GM10266 (cell line): ENCODE measurements around the gene TGFBR3L.

ENCODE experiments used
- DNase-seq: peaks from one replicate; pipeline ENCODE4 v3.0.0; 2012; ENCODE audit errors: extremely low spot score
- TF ChIP-seq, protein P1 (sequence below): IDR thresholded peaks from 2 replicates; pipeline ENCODE4 v1.5.1; 2012; ENCODE audit warnings: mild to moderate bottlenecking, low read depth; ENCODE audit not compliant: control insufficient read depth, insufficient read depth; ENCODE audit errors: missing control alignments

TGFBR3L gene

GRCh38 chr19:7900931-7901330, 13.7 kb upstream of the TGFBR3L start:
- DNase-seq: no peak
- TF ChIP-seq, protein P1, sequence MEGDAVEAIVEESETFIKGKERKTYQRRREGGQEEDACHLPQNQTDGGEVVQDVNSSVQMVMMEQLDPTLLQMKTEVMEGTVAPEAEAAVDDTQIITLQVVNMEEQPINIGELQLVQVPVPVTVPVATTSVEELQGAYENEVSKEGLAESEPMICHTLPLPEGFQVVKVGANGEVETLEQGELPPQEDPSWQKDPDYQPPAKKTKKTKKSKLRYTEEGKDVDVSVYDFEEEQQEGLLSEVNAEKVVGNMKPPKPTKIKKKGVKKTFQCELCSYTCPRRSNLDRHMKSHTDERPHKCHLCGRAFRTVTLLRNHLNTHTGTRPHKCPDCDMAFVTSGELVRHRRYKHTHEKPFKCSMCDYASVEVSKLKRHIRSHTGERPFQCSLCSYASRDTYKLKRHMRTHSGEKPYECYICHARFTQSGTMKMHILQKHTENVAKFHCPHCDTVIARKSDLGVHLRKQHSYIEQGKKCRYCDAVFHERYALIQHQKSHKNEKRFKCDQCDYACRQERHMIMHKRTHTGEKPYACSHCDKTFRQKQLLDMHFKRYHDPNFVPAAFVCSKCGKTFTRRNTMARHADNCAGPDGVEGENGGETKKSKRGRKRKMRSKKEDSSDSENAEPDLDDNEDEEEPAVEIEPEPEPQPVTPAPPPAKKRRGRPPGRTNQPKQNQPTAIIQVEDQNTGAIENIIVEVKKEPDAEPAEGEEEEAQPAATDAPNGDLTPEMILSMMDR: no peak

GRCh38 chr19:7901337-7901736, 13.3 kb upstream of the TGFBR3L start:
- no peak for DNase-seq
- TF ChIP-seq, protein P1: no peak

- no peak for DNase-seq
- TF ChIP-seq, protein P1: no peak
Measured at GRCh38 chr19:7902796-7903243, 11.8 kb upstream of the TGFBR3L start.

DNA sequence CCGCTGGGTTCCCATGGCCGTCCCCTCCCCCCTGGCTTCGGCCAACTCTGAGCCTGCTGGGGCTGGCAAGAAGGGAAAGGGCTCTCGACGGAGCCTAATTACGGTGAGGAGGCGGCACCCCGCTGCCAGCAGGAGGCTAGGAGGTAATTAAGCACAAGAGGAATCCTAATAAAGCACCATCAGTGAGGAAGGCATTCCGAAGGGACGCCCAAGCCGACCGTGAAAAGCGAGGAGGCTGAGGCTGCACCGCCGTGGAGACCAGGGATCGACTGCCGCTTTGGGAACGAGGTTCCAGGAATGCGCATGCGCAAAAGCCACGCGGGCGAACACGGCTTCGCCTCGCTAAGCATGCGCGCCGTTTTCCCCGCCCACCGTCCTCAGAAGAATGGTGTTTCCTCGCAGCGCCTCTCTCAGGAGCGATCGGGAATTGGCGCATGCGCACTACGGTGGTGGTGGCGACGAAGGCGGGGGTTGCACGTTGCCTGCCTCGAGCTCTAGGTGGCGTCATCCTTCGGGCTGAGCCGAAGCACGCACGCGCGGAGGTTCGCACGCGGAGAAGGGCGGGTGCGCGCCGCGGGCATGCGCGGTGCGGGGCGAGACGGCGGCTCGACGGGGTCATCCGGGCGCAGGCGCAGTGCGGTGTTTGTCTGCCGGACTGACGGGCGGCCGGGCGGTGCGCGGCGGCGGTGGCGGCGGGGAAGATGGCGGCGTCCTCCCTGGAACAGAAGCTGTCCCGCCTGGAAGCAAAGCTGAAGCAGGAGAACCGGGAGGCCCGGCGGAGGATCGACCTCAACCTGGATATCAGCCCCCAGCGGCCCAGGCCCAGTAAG, 11.2 kb upstream of the TGFBR3L start, which contains the start of gene MAP2K7:
Gene MAP2K7, plus strand, starts transcription at position 634 of the 830 bp plus-strand sequence. Its CDS starts 68 bp downstream, at position 702.
- peak; percentile 100 for DNase-seq
- TF ChIP-seq, protein P1: peak; percentile 93

DNA sequence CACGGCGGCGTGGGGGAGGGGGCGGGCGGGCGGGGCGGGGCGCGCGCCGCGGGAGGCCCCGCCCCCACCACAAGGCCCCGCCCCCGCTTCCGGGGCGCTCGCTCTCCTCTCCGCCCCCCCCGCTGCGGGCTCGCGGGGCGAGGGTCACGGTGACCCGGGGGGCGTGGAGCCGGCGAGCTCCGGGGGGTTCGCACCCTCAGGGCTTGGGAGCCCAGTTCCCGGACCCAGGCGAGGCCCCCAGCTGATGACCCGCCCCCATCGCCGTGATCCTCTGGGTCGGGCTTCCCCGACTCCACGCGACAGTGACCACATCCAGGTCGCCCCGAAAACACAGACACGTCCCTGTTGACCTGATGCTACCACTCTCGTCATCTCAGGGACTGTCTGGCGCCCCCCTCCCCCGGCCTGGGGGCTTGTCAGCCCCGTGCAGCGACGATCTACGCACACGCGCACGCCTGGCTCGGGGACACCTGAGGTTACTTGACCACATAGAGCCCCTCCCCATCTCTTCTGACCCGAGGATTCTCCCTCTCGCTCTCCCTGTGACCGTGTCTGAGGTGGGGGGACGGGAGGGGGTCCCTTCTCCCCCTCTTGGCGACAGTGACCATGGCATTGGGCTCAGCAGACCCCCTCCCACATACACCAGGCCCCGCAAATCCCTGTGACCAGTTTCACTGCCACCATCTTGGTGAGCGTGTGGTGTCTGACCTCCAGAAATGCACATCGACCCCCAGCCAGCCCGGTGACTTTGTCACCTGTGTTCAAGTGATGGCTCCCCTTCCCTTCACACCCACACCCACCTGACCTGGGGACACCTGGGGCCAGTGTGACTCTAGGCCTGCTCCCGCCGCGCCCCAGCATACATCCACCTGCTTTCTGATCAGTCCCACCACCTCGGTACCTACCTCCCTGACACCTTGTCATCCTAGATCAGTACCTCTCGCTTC, 10.3 kb upstream of the TGFBR3L start:
- TF ChIP-seq, protein P1: no peak

GRCh38 chr19:7905268-7905667, 9.4 kb upstream of the TGFBR3L start:
- TF ChIP-seq, protein P1: no peak
- DNase-seq: no peak

More for the DNA sequence above, 10.3 kb upstream of the TGFBR3L start:
- peak; percentile 89 for DNase-seq

DNA sequence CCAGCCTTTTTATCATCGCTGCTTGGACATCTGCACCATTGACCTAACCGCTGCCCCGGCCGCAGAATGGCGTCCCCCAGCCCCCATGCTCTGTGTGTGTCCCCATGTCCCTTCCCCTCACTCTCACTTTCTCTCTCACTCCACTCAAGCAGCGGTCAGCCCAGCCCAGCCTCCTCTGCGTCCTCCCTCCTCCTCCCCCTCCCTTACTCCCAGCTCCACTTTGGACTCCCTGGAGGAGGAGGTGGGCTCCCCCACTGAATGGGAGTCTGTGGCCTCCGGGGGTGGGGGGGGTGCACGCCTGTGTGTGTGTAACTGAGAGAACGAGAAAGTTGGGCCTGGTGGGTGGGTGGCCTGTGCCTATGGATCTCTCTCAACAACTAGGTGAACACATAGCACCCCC, 8.8 kb upstream of the TGFBR3L start:
- TF ChIP-seq, protein P1: no peak
- no peak for DNase-seq
